Measurements from ENCODE around the gene MRPS34.

GRCh38 chr16:1778200-1779179 is 5.6 kb upstream of the MRPS34 start:
- TF ChIP-seq CTCF (IDR thresholded peaks at IDR 0.05; ENCODE audit: insufficient read depth, low read depth, low read length) = no peak
- no peak for TF ChIP-seq EZH2 (IDR thresholded peaks at IDR 0.05; ENCODE audit: insufficient read depth, low read length)

Measured in astrocyte (in vitro differentiated cells and primary cell).